DND-41 (cell line): ENCODE results near the gene CFAP141.

ENCODE experiments used
- EZH2 ChIP-seq: IDR thresholded peaks from 3 replicates; pipeline ENCODE4 v1.6.1; 2012; ENCODE audit warnings: borderline replicate concordance, low read depth, mild to moderate bottlenecking, moderate library complexity, low read length, inconsistent platforms; ENCODE audit not compliant: severe bottlenecking
- TF ChIP-seq, protein P1 (sequence below): IDR thresholded peaks from 2 replicates; pipeline ENCODE4 v1.5.1; 2012; ENCODE audit warnings: borderline replicate concordance, low read length, moderate library complexity, mild to moderate bottlenecking; ENCODE audit not compliant: poor library complexity, severe bottlenecking; ENCODE audit errors: extremely low read depth

DNA sequence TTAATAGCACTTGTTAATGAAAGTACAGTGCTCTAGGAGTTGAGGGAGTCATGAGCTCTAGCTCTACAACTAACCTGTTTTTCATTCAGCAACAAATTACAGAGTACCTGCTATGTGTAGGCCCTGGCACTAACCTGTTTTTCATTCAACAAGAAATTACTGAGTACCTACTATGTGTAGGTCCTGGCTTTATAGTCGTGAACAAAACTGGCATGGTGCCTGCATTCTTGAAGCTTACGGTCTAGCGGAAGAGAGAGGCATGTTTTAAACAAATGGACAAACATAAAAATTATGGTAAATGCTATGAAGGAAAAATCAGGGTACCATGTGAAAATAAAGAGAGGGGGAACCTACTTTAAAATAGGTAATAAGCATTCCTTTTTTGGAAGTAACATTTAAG lies 12.4 kb upstream of the CFAP141 start:
- no peak for TF ChIP-seq EZH2
- TF ChIP-seq, protein P1, sequence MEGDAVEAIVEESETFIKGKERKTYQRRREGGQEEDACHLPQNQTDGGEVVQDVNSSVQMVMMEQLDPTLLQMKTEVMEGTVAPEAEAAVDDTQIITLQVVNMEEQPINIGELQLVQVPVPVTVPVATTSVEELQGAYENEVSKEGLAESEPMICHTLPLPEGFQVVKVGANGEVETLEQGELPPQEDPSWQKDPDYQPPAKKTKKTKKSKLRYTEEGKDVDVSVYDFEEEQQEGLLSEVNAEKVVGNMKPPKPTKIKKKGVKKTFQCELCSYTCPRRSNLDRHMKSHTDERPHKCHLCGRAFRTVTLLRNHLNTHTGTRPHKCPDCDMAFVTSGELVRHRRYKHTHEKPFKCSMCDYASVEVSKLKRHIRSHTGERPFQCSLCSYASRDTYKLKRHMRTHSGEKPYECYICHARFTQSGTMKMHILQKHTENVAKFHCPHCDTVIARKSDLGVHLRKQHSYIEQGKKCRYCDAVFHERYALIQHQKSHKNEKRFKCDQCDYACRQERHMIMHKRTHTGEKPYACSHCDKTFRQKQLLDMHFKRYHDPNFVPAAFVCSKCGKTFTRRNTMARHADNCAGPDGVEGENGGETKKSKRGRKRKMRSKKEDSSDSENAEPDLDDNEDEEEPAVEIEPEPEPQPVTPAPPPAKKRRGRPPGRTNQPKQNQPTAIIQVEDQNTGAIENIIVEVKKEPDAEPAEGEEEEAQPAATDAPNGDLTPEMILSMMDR = no peak
